ENCODE measurements around the gene HOXA5.
A peak's percentile ranks its signal among the peaks of the same experiment; 100 is the strongest.

HOXA5 gene

DNA sequence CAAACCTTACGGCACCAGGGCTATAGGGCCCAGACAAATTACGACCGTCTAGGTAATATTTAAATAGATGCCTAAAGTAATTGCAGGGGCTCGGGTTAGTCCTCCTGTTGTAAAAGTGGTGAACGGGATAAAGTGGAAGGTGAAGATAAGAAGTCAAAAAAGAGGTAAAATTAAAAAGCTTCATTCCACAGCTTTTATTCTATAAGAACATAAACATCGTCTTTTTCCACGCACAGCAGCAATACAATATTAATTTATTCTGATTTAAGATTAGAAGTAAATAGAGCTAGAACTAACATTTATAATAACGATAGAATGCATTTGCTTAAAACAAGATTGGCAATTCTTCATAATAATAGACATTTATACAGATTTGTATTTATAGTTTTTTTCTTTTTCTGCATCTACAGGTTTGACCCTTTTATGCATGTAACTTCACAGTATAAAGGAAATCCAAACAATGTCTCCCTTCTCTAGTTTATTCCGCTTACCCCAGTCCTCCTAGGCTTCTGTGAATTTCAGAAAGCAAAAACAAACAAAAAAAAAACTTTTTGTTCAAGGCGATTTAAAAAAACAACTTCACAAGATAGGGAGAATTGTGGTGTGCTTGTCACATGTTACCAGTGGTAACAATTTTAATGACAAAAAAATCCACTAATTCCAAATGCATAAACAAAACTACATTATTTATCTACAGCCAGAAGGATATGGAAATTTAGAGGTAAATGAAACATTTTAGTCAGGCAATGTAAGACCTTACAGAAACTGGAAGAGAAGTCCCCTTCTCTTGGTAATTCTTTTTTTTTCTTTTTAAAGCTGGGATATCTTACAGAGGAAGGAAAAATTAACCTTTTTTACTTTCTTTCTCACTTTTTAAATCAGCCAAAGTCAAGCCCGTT lies 27.2 kb upstream of the HOXA5 start:
- DNase-seq (ENCODE audit: low read depth), result no peak

DNA sequence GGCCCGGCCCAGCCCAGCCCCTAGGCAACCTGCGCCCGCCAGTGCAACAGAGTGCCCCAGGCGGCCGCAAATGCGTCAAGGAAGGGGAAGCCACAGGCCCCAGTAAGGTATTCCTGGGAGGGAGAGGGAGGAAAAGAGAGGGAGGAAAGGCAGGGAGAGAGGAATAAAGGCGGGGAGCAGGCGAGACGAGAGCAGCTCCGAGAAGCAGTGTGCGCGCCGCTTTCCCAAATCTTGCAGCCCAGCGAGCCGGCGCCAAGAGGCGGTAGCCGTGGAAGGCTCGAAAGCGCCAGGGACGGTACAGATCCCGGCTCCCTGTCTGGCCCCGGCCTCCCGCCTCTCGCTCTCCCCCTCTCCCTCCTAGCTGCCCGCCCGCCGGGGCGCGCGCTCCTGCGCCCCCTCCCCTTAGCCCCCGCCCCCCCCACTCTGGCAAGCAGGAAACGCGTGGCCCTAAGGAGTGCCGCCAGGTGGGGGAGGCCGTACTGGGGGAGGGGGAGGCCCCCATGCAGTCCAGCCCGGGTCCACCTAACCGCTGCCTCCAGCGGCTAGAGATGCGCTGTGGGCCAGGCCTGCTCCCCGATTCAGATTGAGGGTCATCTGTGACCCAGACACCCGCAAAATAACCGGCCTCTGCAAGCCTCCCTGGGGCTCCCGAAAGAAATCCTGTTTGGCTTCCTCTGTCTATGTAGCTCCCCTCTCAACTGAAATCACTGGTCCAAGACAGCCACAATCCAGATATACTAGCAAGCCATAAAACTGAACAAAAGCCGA lies 26.4 kb upstream of the HOXA5 start:
- DNase-seq (ENCODE audit: low read depth), result no peak

- DNase-seq (ENCODE audit: low read depth), result no peak
Observed at GRCh38 chr7:27168265-27168947, 24.9 kb upstream of the HOXA5 start.

DNA sequence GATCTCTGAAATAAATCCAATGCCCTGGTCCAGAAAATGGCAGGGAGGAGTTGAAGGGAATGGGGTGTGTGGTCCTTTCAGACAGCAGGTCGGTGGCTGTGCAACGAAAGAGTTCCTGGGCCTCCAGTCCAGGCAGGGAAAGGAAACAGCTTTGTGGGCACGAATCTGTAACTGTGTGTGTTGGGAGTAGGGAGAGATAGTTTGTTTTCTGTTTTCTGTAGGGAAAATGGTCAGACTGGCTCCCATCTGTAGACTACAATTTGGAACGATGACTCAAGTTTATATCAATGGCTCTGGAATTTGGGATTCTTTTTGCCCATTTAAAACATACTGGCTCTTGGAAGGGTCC lies 24.4 kb upstream of the HOXA5 start:
- no peak for DNase-seq (ENCODE audit: low read depth)

- no peak for DNase-seq (ENCODE audit: low read depth)
Observed at GRCh38 chr7:27166531-27167505, 23.3 kb upstream of the HOXA5 start.

DNA sequence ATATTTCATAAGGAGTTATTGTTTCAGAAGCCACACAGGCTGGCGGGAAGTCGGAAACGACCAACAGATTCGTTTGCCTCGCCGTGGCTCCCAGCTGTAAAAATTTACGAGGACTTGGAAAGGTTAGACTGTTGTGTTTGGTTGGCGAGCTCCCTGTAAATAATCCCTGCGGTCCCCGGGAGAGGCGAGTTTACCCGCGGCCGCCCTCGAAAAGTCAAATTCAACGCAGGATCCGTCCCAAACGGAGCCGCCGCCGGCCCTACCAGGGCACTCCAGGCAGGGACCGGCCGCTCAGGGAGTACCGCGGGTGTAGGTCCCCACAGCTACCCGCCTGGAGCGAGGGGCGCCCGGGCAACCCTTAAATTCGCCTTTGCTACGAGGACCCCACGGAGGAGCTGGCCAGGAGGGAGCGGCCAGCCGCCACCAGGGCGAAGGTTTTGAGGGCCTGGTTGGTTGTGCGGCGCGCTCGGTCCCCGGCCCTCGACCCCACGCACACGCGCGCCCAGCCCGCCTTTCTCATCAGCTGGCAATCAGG lies 22.6 kb upstream of the HOXA5 start:
- no peak for DNase-seq (ENCODE audit: low read depth)

- DNase-seq (ENCODE audit: low read depth), result no peak
Observed at GRCh38 chr7:27165089-27165995, 21.9 kb upstream of the HOXA5 start, which contains the start of gene HOXA9. Gene HOXA9, minus strand, starts transcription at chr7:27165537. Its CDS starts 80 bp downstream, at chr7:27165457.

DNA sequence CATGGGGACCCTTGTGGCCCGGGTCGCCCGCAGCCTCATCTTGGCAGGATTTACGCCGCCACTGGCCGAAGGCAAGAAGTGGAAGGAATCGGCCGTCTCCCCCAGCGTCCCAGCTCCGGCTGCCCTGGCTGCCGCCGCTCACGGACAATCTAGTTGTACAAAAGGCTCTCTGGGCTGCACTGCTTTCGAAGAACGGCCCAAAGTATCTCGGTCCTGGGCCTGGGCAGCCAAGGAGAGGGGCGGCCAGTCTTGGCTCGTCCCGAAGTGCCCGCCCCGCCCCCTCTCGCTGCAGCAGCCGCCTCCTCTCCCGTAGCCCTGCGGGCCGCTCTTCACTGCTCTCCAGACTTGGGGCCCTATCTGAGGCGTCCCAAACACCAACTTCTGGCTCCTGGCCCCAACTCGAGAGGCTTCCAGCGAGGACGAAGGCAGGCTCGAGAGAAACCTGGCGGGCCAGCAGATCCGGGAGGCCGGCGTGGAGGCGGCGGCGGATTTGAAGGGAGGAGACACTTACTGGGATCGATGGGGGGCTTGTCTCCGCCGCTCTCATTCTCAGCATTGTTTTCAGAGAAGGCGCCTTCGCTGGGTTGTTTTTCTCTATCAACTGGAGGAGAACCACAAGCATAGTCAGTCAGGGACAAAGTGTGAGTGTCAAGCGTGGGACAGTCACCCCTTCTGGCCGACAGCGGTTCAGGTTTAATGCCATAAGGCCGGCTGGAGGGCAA lies 21.0 kb upstream of the HOXA5 start:
- no peak for DNase-seq (ENCODE audit: low read depth)

DNA sequence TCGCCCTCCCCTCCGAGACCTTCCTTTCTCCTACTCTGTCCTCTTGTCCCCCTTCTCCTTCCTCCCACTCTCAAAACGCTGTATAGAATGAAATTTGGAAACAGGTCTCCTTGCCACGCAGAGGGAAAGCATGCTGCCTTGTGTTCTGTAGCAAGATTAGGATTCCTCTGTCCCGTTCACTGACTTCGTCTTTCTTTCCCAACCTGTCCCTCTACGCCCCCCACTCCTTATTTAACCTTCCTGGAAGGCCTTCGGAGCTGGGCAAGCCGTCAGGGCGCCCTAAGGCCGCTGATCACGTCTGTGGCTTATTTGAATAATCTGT lies 20.5 kb upstream of the HOXA5 start:
- no peak for DNase-seq (ENCODE audit: low read depth)

DNA sequence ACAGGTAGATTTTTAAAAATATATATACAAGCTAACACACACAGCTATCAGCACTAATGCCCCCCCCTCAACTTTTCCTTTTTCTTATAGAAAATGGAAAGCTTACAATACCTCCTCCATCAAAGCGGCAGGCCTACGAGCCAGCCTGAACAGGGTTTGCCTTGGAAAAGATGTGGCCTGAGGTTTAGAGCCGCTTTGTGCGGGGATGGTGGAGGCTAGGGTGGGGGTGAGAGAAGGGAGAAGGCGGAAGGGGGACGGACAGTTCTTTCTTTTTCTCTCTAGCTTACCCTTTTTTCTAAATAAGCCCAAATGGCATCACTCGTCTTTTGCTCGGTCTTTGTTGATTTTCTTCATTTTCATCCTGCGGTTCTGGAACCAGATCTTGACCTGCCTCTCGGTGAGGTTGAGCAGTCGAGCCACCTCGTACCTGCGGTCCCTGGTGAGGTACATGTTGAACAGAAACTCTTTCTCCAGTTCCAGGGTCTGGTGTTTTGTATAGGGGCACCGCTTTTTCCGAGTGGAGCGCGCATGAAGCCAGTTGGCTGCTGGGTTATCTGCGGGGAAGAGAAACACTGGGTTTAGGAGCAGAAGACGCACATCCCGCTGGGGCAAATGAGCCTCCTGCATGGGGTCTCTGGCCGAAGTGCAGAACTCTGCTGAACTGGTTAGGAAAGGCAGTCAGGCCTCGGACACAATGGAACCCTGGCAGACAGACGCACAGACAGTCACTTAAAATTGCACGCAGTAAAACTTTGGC lies 20.0 kb upstream of the HOXA5 start:
- DNase-seq (ENCODE audit: low read depth), result no peak

- no peak for DNase-seq (ENCODE audit: low read depth)
Observed at GRCh38 chr7:27162561-27163287, 19.2 kb upstream of the HOXA5 start.

GRCh38 chr7:27161721-27162560 lies 18.5 kb upstream of the HOXA5 start:
- DNase-seq (ENCODE audit: low read depth), result no peak

GRCh38 chr7:27161214-27161720 lies 17.8 kb upstream of the HOXA5 start:
- no peak for DNase-seq (ENCODE audit: low read depth)

DNA sequence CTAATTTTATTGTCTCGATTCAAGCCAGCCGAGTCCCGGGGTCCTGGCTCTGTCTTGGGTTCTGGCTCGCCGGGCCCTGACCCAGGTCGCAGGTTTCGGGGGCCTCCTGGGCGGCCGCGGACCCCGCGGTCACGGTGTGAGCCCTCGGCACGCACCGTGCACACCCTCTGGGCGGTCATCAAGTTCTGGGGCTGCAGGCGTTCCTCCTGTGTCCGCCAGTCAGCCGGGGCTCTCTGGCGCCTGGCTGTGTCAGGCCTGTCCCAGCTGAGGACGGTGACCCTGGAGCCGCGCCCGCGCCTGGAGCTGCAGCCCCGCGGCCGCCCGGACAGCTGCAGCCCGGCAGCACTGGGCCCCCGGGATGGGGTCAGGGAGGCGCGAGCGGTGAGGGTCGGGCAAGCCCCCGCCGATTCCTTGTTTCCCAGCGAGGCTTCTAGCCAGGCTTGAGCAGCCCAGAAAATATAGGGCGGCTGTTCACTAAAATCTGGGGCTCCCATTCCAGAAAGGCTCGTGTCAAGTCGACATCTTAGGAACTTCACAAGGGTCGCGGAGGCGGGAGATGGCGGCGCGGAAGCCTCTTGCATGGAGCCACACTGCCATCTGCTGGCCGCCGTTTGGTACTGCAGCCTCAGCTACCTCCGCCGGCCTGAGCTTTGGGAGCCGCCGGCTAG lies 17.2 kb upstream of the HOXA5 start:
- peak; percentile 77 for DNase-seq (ENCODE audit: low read depth)

DNA sequence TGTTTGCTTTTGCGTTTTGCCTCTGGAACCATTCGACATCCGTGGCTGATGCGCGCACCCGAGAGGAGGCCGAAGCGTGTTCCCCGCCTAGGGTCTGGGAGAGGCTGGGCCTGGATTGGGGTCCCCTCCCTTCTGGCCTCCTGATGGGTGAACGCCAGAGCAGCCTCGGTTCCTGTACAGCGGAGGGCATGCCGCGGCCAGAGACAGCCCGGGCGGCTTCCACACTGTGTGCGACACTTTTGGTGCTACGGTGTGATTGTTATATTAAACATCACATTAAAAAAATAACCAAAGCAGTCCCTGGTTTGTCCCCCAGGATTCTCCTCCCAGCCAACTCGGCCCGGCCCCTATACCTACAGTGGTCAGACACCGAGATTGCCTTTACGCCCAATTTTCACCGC lies 16.7 kb upstream of the HOXA5 start:
- DNase-seq (ENCODE audit: low read depth), result no peak
